WTC11 (cell line): ENCODE data around the gene SUSD4. TPM values are rescaled to one million over a fixed set of nuclear protein-coding genes. Genes with fewer than 3 reads are reported as not detected.

Experiments
- ATAC-seq: fragments of 200-7000 bp; cut with Tn5 transposase; 2 replicates; pipeline ENCODE4 v1.10.0; 2021; ENCODE audit warnings: mild to moderate bottlenecking, moderate library complexity
- CTCF ChIA-PET: fragments of 300-600 bp; sonication (Branson Sonifier 250); formaldehyde crosslinking; loops from one replicate; lab custom pipeline; 2021; ENCODE audit warnings: antibody characterized with exemption; lab: Charles Lee
- POLR2A ChIA-PET: fragments of 350-600 bp; sonication (Branson Sonifier 250); formaldehyde crosslinking; loops from one replicate; lab custom pipeline; 2021; ENCODE audit warnings: antibody characterized with exemption; lab: Charles Lee
- DNase-seq: peaks from one replicate; pipeline ENCODE4 v3.0.0; 2021; ENCODE audit warnings: low spot score
- H3K27ac Mint-ChIP-seq: 2 replicates; pipeline ENCODE4 v1.8.0; 2021; ENCODE audit warnings: mixed read lengths
- H3K27me3 Mint-ChIP-seq: 2 replicates; pipeline ENCODE4 v1.8.0; 2021; ENCODE audit warnings: low read depth, mild to moderate bottlenecking, moderate library complexity, mixed read lengths
- H3K36me3 Mint-ChIP-seq: 2 replicates; pipeline ENCODE4 v1.8.0; 2021; ENCODE audit warnings: mixed read lengths
- H3K4me1 Mint-ChIP-seq: 2 replicates; pipeline ENCODE4 v1.8.0; 2022; ENCODE audit warnings: mixed read lengths
- H3K4me3 Mint-ChIP-seq: 2 replicates; pipeline ENCODE4 v1.8.0; 2021; ENCODE audit warnings: mild to moderate bottlenecking, moderate library complexity, mixed read lengths
- H3K9me3 Mint-ChIP-seq: 2 replicates; pipeline ENCODE4 v1.8.0; 2021; ENCODE audit warnings: mixed read lengths
- CBFB ChIP-seq: sonication (generic); formaldehyde crosslinking; IDR thresholded peaks from 2 replicates; pipeline ENCODE4 v1.8.1; 2022; ENCODE audit warnings: mild to moderate bottlenecking, low read depth, missing genetic modification reagents
- ESRRA ChIP-seq: sonication (generic); formaldehyde crosslinking; IDR thresholded peaks from 2 replicates; pipeline ENCODE4 v1.8.1; 2022; ENCODE audit warnings: mild to moderate bottlenecking, missing genetic modification reagents, borderline replicate concordance
- ETV6 ChIP-seq: sonication (generic); formaldehyde crosslinking; IDR thresholded peaks from 2 replicates; pipeline ENCODE4 v1.8.1; 2022; ENCODE audit warnings: mild to moderate bottlenecking, missing genetic modification reagents
- FOXK1 ChIP-seq: sonication (generic); formaldehyde crosslinking; IDR thresholded peaks from 2 replicates; pipeline ENCODE4 v1.8.0; 2022; ENCODE audit warnings: mild to moderate bottlenecking, moderate library complexity, missing genetic modification reagents
- FOXP1 ChIP-seq: sonication (generic); formaldehyde crosslinking; IDR thresholded peaks from 2 replicates; pipeline ENCODE4 v1.8.0; 2022; ENCODE audit warnings: missing genetic modification reagents, mild to moderate bottlenecking, moderate library complexity, borderline replicate concordance
- GABPB1 ChIP-seq: sonication (generic); formaldehyde crosslinking; IDR thresholded peaks from 2 replicates; pipeline ENCODE4 v1.8.1; 2023; ENCODE audit warnings: mild to moderate bottlenecking, missing genetic modification reagents
- GTF2I ChIP-seq: fragments of 250-450 bp; sonication (Bioruptor Pico); conservative IDR thresholded peaks from 2 replicates; pipeline ENCODE4 v1.4.0; 2021; ENCODE audit warnings: mild to moderate bottlenecking
- NFE2L1 ChIP-seq: sonication (generic); formaldehyde crosslinking; IDR thresholded peaks from 2 replicates; pipeline ENCODE4 v1.8.1; 2023; ENCODE audit warnings: missing genetic modification reagents
- NR1H2 ChIP-seq: sonication (generic); formaldehyde crosslinking; IDR thresholded peaks from 2 replicates; pipeline ENCODE4 v1.9.0; 2021; ENCODE audit warnings: mild to moderate bottlenecking, moderate library complexity, missing genetic modification reagents
- OVOL2 ChIP-seq: fragments of 250-450 bp; sonication (Bioruptor Pico); IDR thresholded peaks from 2 replicates; pipeline ENCODE4 v1.9.0; 2021; ENCODE audit warnings: mild to moderate bottlenecking, borderline replicate concordance
- SP1 ChIP-seq: sonication (generic); formaldehyde crosslinking; conservative IDR thresholded peaks from 2 replicates; pipeline ENCODE4 v1.8.1; 2022; ENCODE audit warnings: missing genetic modification reagents
- TP53 ChIP-seq: sonication (generic); formaldehyde crosslinking; IDR thresholded peaks from 2 replicates; pipeline ENCODE4 v1.8.1; 2023; ENCODE audit warnings: mild to moderate bottlenecking, missing genetic modification reagents
- ZNF138 ChIP-seq: sonication (generic); formaldehyde crosslinking; conservative IDR thresholded peaks from 2 replicates; pipeline ENCODE4 v1.8.1; 2022; ENCODE audit warnings: mild to moderate bottlenecking, moderate library complexity, missing genetic modification reagents
- ZNF232 ChIP-seq: sonication (generic); formaldehyde crosslinking; IDR thresholded peaks from 2 replicates; pipeline ENCODE4 v1.8.0; 2022; ENCODE audit warnings: mild to moderate bottlenecking, missing genetic modification reagents
- total RNA-seq: library from RNA; stranded (reverse); gene quantifications from 3 replicates; pipeline ENCODE4 v1.2.3, GENCODE V29; 2021
- TF ChIP-seq, protein P1 (sequence below): sonication (generic); formaldehyde crosslinking; IDR thresholded peaks from 2 replicates; pipeline ENCODE4 v1.8.1; 2023; ENCODE audit warnings: mild to moderate bottlenecking, missing genetic modification reagents, borderline replicate concordance
- TF ChIP-seq, protein P2 (sequence below): sonication (generic); formaldehyde crosslinking; conservative IDR thresholded peaks from 2 replicates; pipeline ENCODE4 v1.8.1; 2022; ENCODE audit warnings: mild to moderate bottlenecking, missing genetic modification reagents
- TF ChIP-seq, protein P3 (sequence below): sonication (generic); formaldehyde crosslinking; IDR thresholded peaks from 2 replicates; pipeline ENCODE4 v1.8.0; 2022; ENCODE audit warnings: mild to moderate bottlenecking, missing genetic modification reagents
- TF ChIP-seq, protein P4 (sequence below): fragments of 250-450 bp; sonication (Bioruptor Pico); IDR thresholded peaks from 2 replicates; pipeline ENCODE4 v1.9.0; 2021; ENCODE audit warnings: moderate library complexity, mild to moderate bottlenecking, inconsistent platforms, borderline replicate concordance
- TF ChIP-seq, protein P5 (sequence below): fragments of 250-450 bp; sonication (Bioruptor Pico); IDR thresholded peaks from 2 replicates; pipeline ENCODE4 v1.8.0; 2021; ENCODE audit warnings: mild to moderate bottlenecking

The SUSD4 gene
- total RNA-seq, 1 experiment from 2014 or later, result 1.8 TPM

DNA sequence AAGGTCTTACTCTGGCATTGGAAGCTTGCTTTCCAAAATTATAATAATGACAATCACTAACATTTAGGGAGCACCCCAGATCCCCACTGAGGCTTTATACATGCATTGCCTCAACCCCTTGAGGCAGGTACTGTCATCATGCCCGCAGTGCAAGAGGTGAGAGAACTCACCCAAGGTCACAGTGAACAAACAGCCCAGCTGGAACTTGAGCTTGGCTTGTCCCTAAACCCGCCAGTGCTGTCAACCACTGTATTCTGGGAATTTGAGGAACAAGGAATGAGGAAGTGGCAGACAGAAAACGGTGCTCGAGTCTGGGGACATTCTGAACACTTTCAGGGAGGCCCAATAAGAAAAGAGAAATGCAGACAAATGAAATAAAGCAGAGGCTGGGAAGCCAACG, 186.3 kb downstream of the SUSD4 start:
- no peak for ATAC-seq
- H3K9me3 Mint-ChIP-seq, result peaks cover 3% of the 10 kb centered on the region
- DNase-seq, result no peak
- CTCF ChIA-PET, result interaction anchor here (0.8 to 1.4 kb wide), 3 partner anchors 16 to 493 kb away, joined by 3 to 4 read pairs (median 3); no protein-coding TSS in a partner anchor
- TF ChIP-seq TP53 (CRISPR knock-in tag) (no peak), GABPB1 (0 out of 2 replicates have a peak, but pooled peaks have one; percentile 24)
- peaks cover 2% of the 10 kb centered on the region; the same call in 1 of the 2 replicates for H3K36me3 Mint-ChIP-seq
- H3K4me1 Mint-ChIP-seq, result peaks cover 14% of the 10 kb centered on the region
- POLR2A ChIA-PET, result no interaction called here
- H3K27me3 Mint-ChIP-seq, result peaks cover 64% of the 10 kb centered on the region
- no peak overlapping the region for H3K27ac Mint-ChIP-seq
- no peak overlapping the region for H3K4me3 Mint-ChIP-seq

DNA sequence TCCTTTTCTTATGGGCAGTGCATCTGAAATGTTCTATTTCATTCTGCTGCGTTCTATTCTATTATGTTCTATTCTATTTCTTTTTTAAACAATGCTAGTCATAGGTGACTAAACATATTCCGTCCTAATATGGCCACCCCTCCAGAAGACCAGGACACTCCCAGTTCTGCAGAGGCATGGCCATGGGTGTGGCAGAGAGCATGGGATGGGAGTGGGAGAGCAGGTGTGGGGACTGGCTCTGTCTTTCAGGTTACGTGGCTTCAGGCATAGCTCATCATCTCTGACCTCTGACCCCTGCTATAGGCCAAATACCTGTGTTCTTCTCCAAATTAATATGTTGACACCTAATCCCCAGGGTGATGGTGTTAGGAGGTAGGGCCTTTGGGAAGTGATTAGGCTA, 187.5 kb downstream of the SUSD4 start:
- DNase-seq (no peak), ATAC-seq (no peak)
- POLR2A ChIA-PET, result no interaction called here
- peaks cover 7% of the 10 kb centered on the region for H3K9me3 Mint-ChIP-seq
- H3K4me3 Mint-ChIP-seq, result no peak overlapping the region
- no peak overlapping the region for H3K27ac Mint-ChIP-seq
- CTCF ChIA-PET, result no interaction called here
- peaks cover 2% of the 10 kb centered on the region; the same call in 1 of the 2 replicates for H3K36me3 Mint-ChIP-seq
- H3K4me1 Mint-ChIP-seq, result peaks cover 14% of the 10 kb centered on the region
- H3K27me3 Mint-ChIP-seq, result peaks cover 55% of the 10 kb centered on the region
- TF ChIP-seq GTF2I, result no peak
- no peak for TF ChIP-seq ZNF232 (CRISPR knock-in tag)
- TF ChIP-seq, protein P1, sequence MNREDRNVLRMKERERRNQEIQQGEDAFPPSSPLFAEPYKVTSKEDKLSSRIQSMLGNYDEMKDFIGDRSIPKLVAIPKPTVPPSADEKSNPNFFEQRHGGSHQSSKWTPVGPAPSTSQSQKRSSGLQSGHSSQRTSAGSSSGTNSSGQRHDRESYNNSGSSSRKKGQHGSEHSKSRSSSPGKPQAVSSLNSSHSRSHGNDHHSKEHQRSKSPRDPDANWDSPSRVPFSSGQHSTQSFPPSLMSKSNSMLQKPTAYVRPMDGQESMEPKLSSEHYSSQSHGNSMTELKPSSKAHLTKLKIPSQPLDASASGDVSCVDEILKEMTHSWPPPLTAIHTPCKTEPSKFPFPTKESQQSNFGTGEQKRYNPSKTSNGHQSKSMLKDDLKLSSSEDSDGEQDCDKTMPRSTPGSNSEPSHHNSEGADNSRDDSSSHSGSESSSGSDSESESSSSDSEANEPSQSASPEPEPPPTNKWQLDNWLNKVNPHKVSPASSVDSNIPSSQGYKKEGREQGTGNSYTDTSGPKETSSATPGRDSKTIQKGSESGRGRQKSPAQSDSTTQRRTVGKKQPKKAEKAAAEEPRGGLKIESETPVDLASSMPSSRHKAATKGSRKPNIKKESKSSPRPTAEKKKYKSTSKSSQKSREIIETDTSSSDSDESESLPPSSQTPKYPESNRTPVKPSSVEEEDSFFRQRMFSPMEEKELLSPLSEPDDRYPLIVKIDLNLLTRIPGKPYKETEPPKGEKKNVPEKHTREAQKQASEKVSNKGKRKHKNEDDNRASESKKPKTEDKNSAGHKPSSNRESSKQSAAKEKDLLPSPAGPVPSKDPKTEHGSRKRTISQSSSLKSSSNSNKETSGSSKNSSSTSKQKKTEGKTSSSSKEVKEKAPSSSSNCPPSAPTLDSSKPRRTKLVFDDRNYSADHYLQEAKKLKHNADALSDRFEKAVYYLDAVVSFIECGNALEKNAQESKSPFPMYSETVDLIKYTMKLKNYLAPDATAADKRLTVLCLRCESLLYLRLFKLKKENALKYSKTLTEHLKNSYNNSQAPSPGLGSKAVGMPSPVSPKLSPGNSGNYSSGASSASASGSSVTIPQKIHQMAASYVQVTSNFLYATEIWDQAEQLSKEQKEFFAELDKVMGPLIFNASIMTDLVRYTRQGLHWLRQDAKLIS (CRISPR knock-in tag), result no peak
- no peak for TF ChIP-seq ZNF138 (CRISPR knock-in tag)
- TF ChIP-seq NFE2L1 (CRISPR knock-in tag), result no peak
- no peak for TF ChIP-seq ESRRA
- TF ChIP-seq, protein P2, sequence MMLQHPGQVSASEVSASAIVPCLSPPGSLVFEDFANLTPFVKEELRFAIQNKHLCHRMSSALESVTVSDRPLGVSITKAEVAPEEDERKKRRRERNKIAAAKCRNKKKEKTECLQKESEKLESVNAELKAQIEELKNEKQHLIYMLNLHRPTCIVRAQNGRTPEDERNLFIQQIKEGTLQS (CRISPR knock-in tag), result no peak
- TF ChIP-seq, protein P3, sequence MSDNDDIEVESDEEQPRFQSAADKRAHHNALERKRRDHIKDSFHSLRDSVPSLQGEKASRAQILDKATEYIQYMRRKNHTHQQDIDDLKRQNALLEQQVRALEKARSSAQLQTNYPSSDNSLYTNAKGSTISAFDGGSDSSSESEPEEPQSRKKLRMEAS (CRISPR knock-in tag), result no peak
- no peak for TF ChIP-seq OVOL2 (CRISPR knock-in tag)
- TF ChIP-seq, protein P4, sequence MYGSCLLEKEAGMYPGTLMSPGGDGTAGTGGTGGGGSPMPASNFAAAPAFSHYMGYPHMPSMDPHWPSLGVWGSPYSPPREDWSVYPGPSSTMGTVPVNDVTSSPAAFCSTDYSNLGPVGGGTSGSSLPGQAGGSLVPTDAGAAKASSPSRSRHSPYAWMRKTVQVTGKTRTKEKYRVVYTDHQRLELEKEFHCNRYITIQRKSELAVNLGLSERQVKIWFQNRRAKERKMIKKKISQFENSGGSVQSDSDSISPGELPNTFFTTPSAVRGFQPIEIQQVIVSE (CRISPR knock-in tag), result no peak
- TF ChIP-seq, protein P5, sequence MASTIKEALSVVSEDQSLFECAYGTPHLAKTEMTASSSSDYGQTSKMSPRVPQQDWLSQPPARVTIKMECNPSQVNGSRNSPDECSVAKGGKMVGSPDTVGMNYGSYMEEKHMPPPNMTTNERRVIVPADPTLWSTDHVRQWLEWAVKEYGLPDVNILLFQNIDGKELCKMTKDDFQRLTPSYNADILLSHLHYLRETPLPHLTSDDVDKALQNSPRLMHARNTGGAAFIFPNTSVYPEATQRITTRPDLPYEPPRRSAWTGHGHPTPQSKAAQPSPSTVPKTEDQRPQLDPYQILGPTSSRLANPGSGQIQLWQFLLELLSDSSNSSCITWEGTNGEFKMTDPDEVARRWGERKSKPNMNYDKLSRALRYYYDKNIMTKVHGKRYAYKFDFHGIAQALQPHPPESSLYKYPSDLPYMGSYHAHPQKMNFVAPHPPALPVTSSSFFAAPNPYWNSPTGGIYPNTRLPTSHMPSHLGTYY (CRISPR knock-in tag), result no peak
- no peak for TF ChIP-seq FOXP1 (CRISPR knock-in tag)
- TF ChIP-seq FOXK1, result no peak
- TF ChIP-seq CBFB (CRISPR knock-in tag), result no peak
- TF ChIP-seq SP1, result no peak
- no peak for TF ChIP-seq NR1H2
- TF ChIP-seq ETV6, result no peak
- TF ChIP-seq, all 79 proteins: peak for 0
